GM19240 (cell line): Measurements from ENCODE around the gene SUSD4.
"Not testable (repeated sequence)": the region's sequence is repeated elsewhere in the genome, so short reads cannot be mapped to it uniquely, and the experiment has no call there.

ENCODE experiments used
- DNase-seq: peaks from one replicate; pipeline ENCODE4 v3.0.0; 2011; ENCODE audit warnings: low spot score; ENCODE audit not compliant: insufficient read length

The SUSD4 gene

GRCh38 chr1:223257856-223258550, 106.0 kb downstream of the SUSD4 start:
- DNase-seq = no peak

DNA sequence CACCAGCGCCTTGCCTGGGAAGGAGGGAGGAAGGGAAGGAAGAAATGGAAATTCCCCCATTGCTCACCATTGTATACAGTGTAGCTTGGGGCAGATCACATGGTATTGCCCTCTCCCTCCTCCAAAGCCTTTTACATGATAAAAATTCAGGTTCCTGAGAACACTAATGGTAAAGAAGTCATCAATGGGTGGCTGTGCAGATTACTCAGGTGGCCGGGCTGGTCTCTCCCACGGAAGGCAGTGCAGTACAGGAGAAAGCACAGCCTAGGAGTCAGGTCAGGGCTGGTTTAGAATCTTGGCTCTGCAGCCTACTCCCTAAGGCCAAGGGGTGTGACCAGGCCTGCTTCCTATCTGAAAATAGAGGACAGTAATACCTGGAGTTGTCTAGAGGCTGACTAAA, 107.9 kb downstream of the SUSD4 start:
- DNase-seq = no peak

GRCh38 chr1:223253916-223254315, 110.1 kb downstream of the SUSD4 start:
- DNase-seq = no peak

- not testable (repeated sequence) for DNase-seq
Measured at GRCh38 chr1:223251387-223251786, 112.6 kb downstream of the SUSD4 start.

DNA sequence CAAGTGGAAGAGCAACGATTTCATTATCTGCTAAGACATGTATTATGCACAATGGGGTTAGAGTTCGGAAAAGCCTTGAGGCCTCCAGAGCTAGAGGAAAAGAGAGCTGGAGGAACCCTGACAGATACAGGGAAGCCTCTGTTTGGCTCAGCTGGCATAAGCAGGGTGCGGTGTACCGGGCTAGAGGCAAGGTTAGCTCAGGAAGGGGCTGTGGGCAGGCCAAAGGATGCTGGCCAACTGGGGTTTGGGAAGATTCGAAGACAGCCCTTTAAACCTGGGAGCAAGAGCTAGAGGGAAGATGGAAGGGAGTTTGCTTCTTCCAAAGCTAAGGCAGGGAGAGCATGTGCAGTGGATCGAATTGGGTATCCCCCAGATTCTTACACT, 113.4 kb downstream of the SUSD4 start:
- no peak for DNase-seq

DNA sequence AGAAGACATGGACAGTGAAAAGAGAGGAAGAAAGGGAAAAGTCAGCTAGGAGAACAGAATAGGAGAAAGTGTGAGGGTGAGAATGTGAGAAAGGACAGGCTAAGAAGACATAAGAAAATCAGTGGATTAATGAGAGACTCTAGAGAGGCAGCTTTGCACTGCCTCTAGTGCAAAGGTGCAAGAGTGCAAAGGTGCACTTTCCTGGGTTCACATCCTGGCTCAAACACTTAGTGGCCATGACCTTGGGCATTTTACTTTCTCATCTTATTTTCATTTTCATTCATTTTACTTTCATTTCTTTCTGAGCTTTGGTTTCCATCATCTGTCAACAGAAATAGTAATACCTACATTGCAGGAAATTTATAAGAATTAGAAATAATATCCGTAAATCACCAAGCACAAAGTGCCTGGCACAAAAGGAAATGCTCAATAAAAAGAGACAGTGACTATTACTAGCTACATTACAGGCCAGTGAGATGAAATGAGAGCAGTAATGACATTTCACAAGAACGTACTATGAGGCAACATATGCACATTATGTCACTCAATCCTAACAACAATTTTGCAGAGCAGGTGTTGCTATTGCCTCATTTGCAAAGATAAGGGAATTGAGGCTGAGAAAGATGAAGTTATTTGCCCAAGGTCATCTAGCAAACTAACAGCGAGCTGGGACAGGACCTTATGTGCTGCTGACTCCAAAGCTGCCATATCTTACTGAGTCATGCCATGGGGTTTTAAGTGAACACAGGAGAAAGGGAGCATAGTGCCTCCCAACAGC, 113.9 kb downstream of the SUSD4 start:
- no peak for DNase-seq

GRCh38 chr1:223248770-223249140, 115.2 kb downstream of the SUSD4 start:
- no peak for DNase-seq

DNA sequence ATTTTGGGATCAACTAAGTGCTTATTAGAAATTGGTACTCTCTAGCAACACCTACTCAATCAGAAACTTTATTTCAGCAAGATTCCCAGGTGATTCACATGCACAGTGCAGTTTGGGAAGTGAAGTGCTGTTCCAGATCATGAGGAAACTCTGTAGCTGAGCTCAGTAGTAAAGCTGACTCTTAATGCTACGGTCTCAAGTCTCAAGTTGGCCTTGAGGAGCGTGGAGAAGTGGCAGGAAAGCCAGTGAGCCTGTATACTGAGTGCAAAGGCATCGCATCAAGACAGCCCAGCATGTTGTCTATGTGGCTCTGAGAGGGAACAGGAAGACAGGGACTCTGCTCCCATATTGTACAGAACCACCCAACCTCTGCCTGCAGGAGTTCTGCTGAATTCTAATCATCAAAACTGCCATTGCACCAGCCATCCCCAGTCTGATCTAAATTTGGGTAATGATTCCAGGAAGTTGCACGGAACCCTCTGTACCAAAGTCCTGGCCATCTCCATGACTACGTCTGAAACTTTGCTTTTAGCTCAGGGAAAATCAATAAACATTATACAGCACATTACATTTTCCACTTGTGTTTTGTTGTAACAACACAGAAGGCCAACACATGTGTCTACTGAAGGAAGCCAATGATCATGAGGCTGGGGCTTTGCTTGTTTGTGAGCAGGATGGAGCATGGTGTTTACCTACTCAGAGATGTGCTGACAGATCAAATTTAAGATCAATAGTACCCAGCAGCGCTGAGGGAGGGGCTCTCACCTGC, 115.8 kb downstream of the SUSD4 start:
- no peak for DNase-seq

- DNase-seq = no peak
Measured at GRCh38 chr1:223246476-223247112, 117.4 kb downstream of the SUSD4 start.

DNA sequence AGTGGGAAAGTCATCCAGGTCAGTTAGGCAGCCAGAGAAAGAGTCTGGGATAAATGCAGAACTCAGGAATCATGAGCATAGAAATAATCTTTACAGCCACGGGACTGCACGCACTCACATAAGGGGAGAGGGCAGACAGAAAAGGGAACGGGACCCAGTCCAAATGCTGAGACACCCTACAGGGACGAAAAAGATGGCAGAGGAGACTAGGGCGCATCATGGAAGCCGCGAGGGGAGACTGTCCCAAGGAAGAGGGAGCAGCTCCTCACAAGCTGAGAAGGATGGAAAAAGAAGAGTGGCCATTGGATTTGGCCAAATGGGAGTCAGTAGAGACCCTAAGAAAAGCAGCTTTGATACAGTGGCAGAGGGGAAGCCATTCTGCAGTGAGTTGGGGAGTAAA, 118.0 kb downstream of the SUSD4 start:
- DNase-seq = no peak

GRCh38 chr1:223245411-223245810, 118.6 kb downstream of the SUSD4 start:
- DNase-seq = no peak

GRCh38 chr1:223244366-223245103, 119.4 kb downstream of the SUSD4 start:
- DNase-seq = peak; percentile 4

GRCh38 chr1:223243441-223244050, 120.4 kb downstream of the SUSD4 start:
- no peak for DNase-seq

- DNase-seq = no peak
Measured at GRCh38 chr1:223242971-223243370, 121.0 kb downstream of the SUSD4 start.

- no peak for DNase-seq
Measured at GRCh38 chr1:223242382-223242955, 121.5 kb downstream of the SUSD4 start.

DNA sequence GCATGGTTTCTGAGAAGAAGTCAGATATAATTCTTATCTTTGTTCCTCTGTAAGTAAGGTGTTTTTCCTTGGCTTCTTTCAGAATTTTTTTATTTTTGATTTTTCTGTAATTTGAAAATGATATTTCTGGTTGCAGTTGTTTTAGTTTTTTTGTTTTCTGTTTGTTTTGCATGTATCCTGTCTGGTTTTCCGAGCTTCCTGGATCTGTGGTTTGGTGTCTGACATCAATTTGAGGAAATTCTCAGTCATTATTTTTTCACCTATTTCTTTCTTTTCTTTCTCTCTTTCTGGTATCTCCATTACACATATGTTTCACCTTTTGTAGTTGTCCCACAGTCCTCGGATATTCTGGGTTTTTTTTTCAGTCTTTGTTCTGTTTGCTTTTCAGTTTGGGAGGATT, 123.9 kb downstream of the SUSD4 start:
- DNase-seq = no peak

DNA sequence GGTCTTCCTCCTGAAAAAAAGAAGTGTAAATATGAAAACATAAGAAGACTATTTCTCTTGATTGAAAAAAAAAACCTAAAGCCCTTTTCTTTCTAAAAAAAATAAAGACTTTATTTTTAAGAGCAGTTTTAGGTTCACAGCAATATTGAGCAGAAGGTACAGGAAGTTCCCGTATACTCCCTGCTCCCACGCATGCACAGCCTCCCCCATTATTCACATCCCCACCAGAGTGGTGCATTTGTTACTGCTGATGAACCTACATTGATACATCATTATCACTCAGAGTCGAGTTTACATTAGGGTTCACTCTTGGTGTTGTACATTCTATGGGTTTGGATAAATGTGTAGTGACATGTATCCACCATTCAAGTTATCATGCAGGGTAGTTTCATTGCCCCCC, 128.9 kb downstream of the SUSD4 start:
- no peak for DNase-seq

GRCh38 chr1:223234534-223234933, 129.4 kb downstream of the SUSD4 start:
- DNase-seq = no peak

- no peak for DNase-seq
Measured at GRCh38 chr1:223234170-223234514, 129.8 kb downstream of the SUSD4 start.

DNA sequence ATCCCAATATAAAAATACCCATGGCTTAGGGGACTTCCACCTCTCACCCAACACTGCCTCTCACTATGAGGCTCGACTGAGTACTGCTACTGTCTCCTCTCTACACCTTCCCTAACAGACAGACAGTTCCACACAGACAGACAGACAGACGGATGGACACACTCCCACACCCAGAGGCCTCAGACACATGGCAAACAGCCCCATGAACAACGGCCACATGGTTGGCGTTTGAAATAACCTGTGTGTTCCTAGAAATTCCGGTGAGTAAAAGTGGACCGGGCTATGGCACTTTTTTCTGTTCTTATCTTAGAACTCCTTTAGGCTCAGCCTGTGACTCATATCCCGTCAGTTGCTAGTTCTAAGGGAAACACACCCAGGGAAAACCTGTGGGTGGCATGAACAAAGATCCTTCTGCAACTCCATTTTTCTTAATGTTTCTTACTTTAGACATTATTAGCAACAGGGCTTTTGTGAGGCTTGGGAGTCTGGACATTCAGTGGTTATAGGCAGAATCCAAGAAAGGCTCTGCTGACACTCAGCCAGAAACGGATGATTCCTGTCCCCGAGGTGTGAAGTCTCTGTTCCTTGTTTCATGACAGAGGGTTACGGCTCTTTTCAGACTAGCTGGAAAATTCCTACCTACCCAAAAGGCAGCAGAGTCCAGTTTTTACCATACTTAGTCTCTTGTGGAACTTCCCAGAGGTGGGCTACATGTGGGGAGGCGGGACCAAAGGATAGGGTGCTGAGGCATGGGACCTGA, 130.4 kb downstream of the SUSD4 start:
- no peak for DNase-seq
